ENCODE results near the gene SRGAP1.

GRCh38 chr12:64180951-64181350 lies 336.5 kb downstream of the SRGAP1 start:
- no peak for TF ChIP-seq POLR2AphosphoS5 (IDR thresholded peaks at IDR 0.05; ENCODE audit: low read depth, low read length)
- TF ChIP-seq POLR2A (IDR thresholded peaks at IDR 0.05; ENCODE audit: low read depth, low read length) = no peak
- TF ChIP-seq TAF1 (IDR thresholded peaks at IDR 0.05; ENCODE audit: borderline replicate concordance, low read depth, low read length) = no peak
